Measurements from ENCODE around the gene TERB1. TPM values are rescaled to one million over a fixed set of nuclear protein-coding genes. Genes with fewer than 3 reads are reported as not detected.

Gene TERB1, protein sequence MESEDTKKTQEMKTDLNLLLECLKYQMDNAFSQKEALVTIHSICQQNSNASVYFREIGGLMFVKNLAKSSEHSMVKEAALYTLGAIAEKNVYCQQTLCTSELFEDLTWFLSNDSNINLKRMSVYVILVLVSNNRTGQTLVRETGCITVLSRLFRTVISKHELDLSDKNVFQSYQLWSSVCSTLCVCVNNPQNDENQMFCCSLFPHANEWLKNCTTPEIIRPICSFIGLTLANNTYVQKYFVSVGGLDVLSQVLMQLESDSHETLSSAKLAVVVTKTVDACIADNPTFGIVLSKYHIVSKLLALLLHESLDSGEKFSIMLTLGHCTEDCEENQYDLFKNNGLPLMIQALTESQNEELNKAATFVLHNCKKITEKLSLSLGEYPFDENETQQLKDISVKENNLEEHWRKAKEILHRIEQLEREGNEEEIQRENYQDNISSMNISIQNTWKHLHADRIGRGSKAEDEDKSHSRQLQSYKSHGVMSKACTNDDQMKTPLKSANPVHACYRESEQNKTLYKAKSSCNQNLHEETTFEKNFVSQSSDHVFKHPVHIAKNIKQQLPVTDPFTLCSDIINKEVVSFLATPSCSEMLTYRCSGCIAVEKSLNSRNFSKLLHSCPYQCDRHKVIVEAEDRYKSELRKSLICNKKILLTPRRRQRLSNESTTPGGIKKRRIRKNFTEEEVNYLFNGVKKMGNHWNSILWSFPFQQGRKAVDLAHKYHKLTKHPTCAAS
- polyA plus RNA-seq (ENCODE audit: insufficient read length in 10 of 10): under 1 TPM in 2 of 10 donors, not detected in 8; 0.13 to 0.41 TPM
- long read RNA-seq, donor 1: 0 reads
- long read RNA-seq, donor 2: 0 reads
- long read RNA-seq, donor 3: 0 reads
- long read RNA-seq, donor 4: 0 reads
- long read RNA-seq, donor 5: 0 reads
- long read RNA-seq, donor 6: 0 reads
- long read RNA-seq, donor 7: 0 reads
- long read RNA-seq, donor 8: 0 reads
- long read RNA-seq, donor 9: 0 reads

GRCh38 chr16:66801320-66802105 lies at the start of gene TERB1:
TSS of gene TERB1 (minus strand) at chr16:66801584. CDS start at chr16:66796798, 4,786 bp downstream.
- DNase-seq: no peak

GRCh38 chr16:66850115-66850815 lies 48.9 kb upstream of the TERB1 start:
- DNase-seq: no peak

- DNase-seq: no peak
Observed at GRCh38 chr16:66849549-66849948, 48.2 kb upstream of the TERB1 start.

GRCh38 chr16:66849021-66849420 lies 47.6 kb upstream of the TERB1 start:
- no peak for DNase-seq

- no peak for DNase-seq
Observed at GRCh38 chr16:66848172-66848571, 46.8 kb upstream of the TERB1 start.

GRCh38 chr16:66847533-66848067 lies 46.2 kb upstream of the TERB1 start:
- no peak for DNase-seq

DNA sequence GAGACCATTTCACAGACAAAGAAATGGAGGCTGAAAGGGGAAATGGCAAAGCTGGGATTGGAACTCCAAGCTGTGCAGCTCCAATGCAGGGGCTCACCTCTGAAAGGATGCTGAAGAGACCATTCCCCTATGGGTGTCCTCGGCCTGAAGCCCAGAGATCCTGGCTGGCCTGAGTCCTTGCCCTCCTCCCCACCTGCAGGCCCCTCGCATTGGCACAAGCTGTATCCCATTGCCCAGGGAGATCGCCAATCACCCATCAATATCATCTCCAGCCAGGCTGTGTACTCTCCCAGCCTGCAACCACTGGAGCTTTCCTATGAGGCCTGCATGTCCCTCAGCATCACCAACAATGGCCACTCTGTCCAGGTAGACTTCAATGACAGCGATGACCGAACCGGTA lies 45.4 kb upstream of the TERB1 start:
- DNase-seq: no peak

- DNase-seq: no peak
Observed at GRCh38 chr16:66846266-66846665, 44.9 kb upstream of the TERB1 start.

DNA sequence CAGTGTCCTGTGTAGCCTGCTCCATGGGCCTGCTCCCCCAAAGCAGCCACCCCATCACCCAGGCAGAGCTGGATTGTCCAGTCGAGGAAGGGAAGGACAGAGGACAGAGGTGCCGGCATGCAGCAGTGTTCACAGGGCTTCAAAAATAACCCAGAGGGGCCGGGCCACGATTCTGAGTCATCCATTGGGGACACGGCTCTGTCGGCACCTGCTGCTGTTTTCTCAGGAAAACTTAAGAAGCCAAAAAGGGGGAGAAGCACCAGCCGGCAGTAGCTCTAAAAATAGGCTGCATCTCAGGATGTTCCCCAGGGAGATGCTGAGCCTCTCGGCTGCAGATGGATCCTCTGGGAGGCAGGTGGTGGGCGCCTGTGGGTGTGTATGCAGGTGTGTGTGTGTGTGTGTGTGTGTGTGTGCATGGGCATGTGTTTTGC lies 44.4 kb upstream of the TERB1 start:
- DNase-seq: no peak

GRCh38 chr16:66845080-66845410 lies 43.7 kb upstream of the TERB1 start:
- DNase-seq: no peak

DNA sequence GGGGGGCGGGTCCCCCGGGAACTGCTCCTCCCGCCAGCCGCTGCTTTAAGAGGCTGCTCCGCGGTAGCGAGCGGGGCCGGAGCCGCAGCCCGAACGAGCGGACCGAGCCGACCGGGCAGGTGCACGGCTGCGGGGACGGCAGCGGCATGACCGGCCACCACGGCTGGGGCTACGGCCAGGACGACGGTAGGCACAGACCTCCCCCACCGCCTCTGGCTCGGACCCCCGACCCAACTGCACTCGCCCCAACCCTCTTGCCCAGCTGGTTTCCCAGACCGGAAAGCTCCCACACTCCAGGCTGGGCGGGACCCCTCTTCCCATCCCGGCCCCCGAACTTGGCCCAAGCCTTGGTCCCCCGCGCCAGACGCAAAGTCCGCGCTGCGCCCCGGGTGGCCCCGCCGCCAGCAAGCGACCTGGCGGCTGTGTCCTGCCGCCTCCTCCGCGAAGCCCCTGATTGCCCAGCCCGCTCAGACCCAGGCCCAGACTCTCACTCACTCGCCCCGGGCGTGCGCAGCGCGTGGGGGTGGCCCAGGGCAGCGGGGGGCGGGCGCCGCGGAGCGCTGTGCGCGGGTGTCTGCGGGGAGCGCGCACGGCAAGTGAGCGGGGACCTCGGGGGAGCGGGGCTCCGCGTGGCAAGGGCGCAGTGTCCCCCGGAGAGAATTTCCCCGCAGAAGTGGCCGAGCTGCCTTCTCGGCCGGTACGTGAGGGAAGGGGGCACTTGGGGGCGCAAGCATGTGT lies 43.1 kb upstream of the TERB1 start, which contains the start of gene CA7:
CA7 (plus strand) TSS at position 73 of the 738 bp plus-strand sequence; CDS start at position 147, 74 bp downstream.
- DNase-seq: peak in 1 of 3 donors; percentile 48

GRCh38 chr16:66844009-66844341 lies 42.6 kb upstream of the TERB1 start:
- no peak for DNase-seq

DNA sequence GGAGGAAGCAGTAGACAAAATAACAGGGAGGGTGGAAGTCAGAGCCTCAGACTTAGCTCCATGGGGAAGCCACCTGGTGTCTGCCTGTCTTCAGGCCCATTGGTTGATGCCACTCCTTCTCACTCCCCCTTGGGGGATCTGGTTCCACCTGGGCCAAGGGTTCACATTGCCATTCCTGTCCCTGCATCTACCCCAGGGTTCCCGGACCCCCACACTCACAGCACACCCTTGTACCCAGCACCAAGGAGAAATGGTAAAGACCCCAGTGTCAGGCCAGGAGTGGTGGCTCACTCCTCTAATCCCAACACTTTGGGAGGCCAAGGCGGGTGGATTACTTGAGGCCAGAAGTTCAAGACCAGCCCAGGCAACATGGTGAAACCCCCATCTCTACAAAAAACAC lies 41.8 kb upstream of the TERB1 start:
- DNase-seq: no peak

- DNase-seq: no peak
Observed at GRCh38 chr16:66842765-66843164, 41.4 kb upstream of the TERB1 start.

- no peak for DNase-seq
Observed at GRCh38 chr16:66841366-66841765, 40.0 kb upstream of the TERB1 start.

DNA sequence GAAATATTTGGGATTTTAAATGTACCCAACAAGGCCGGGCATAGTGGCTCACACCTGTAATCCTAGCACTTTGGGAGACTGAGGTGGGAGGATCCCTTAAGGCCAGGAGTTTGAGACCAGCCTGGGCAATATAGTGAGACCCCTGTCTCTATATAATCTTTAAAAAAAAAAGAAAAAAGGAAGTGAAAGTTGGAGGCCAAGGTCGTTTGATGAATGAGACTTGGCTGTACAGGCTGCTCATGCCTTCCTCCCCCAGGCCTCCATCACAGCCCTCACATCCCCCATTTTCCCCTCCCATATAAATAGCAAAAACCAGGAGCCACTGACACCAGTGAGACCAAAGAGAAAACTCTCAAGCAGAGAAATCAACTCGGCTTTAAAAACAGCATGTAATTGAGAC lies 39.5 kb upstream of the TERB1 start:
- no peak for DNase-seq

DNA sequence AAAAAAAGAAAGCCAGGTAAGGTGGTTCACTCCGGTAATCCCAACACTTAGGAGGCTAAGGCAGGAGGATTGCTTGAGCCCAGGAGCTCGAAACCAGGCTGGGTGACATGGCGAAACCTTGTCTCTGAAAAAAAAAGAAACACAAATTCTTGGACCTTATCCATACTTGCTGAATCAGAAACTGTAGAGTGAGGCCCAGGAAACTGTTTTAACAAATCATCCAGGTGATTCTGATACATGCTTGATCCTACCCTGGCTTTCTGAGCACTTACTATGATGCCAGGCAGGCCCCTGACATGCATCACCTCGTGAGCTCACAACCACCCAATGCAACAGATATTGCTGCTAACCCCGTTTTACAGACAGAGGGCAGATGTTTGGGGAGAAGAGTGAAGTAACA lies 33.4 kb upstream of the TERB1 start:
- no peak for DNase-seq

GRCh38 chr16:66832661-66833305 lies 31.4 kb upstream of the TERB1 start:
- DNase-seq: no peak

DNA sequence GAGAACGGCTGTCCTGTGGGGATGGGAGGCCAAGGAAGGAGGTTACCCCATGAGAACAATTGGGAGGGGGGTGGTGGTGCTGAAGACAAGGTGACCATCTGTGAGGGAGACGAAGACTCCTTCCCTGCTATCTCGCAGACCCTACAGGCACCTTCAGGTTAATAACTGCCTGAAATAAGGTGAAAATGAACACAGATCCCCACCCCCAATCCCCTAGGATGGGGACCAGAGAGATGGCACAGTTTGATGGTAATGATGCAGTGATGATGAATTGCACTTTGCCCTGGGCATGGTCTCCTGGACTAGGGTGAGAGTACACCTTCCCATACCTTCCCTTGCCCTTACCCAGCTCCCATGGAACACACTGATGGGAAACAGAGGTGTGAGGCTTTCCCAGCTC lies 30.8 kb upstream of the TERB1 start:
- DNase-seq: no peak

Measured in muscle of back (tissue), 13 donors.